IPS-18a (cell line): ENCODE results near the gene WWC1.

ENCODE experiments used
- H3K27ac ChIP-seq: one replicate; pipeline ENCODE4 v1.5.1; 2013; ENCODE audit warnings: low read length
- H3K27me3 ChIP-seq: one replicate; pipeline ENCODE4 v1.6.1; 2013; ENCODE audit warnings: mild to moderate bottlenecking, low read length; ENCODE audit not compliant: control insufficient read depth, insufficient read depth
- H3K36me3 ChIP-seq: one replicate; pipeline ENCODE4 v1.6.1; 2013; ENCODE audit warnings: low read depth, low read length; ENCODE audit not compliant: control insufficient read depth
- H3K4me1 ChIP-seq: one replicate; pipeline ENCODE4 v1.6.1; 2013; ENCODE audit warnings: low read depth, low read length; ENCODE audit not compliant: control insufficient read depth
- H3K4me3 ChIP-seq: one replicate; pipeline ENCODE4 v1.5.1; 2013; ENCODE audit warnings: low read length
- H3K9ac ChIP-seq: one replicate; pipeline ENCODE4 v1.6.1; 2013; ENCODE audit warnings: mild to moderate bottlenecking, low read length, moderate library complexity
- H3K9me3 ChIP-seq: one replicate; pipeline ENCODE4 v1.6.1; 2013; ENCODE audit warnings: low read depth, low read length; ENCODE audit not compliant: control insufficient read depth

The WWC1 gene

GRCh38 chr5:168287362-168287761 lies 4.1 kb upstream of the WWC1 start:
- Histone ChIP-seq H3K9ac (no peak overlapping the region), H3K36me3 (no peaks in the 10 kb centered on the region), H3K4me3 (no peak overlapping the region), H3K27me3 (peaks cover 5% of the 10 kb centered on the region), H3K27ac (no peak overlapping the region), H3K9me3 (no peaks in the 10 kb centered on the region), H3K4me1 (peaks cover 14% of the 10 kb centered on the region)

GRCh38 chr5:168288349-168289245 lies 2.8 kb upstream of the WWC1 start:
- H3K4me3 ChIP-seq: no peak overlapping the region

GRCh38 chr5:168290902-168291341 lies 523 bp upstream of the WWC1 start:
- Histone ChIP-seq H3K36me3 (no peaks in the 10 kb centered on the region), H3K27ac (no peak overlapping the region), H3K9ac (peak overlapping the region; percentile 29), H3K4me1 (peaks cover 21% of the 10 kb centered on the region), H3K4me3 (peak overlapping the region; percentile 77), H3K9me3 (no peaks in the 10 kb centered on the region), H3K27me3 (peaks cover 5% of the 10 kb centered on the region)

More at GRCh38 chr5:168288349-168289245, 2.8 kb upstream of the WWC1 start:
- peaks cover 14% of the 10 kb centered on the region for H3K4me1 ChIP-seq
- peaks cover 5% of the 10 kb centered on the region for H3K27me3 ChIP-seq
- H3K9ac ChIP-seq: no peak overlapping the region
- H3K36me3 ChIP-seq: no peaks in the 10 kb centered on the region
- no peaks in the 10 kb centered on the region for H3K9me3 ChIP-seq
- no peak overlapping the region for H3K27ac ChIP-seq

GRCh38 chr5:168291964-168292785 lies 730 bp downstream of the WWC1 start:
- no peak overlapping the region for H3K27ac ChIP-seq
- H3K9me3 ChIP-seq: no peaks in the 10 kb centered on the region
- H3K4me3 ChIP-seq: peak overlapping the region; percentile 62
- H3K4me1 ChIP-seq: peaks cover 23% of the 10 kb centered on the region
- H3K27me3 ChIP-seq: peaks cover 5% of the 10 kb centered on the region
- no peaks in the 10 kb centered on the region for H3K36me3 ChIP-seq
- peak overlapping the region; percentile 37 for H3K9ac ChIP-seq

GRCh38 chr5:168292786-168293696 lies 1.6 kb downstream of the WWC1 start:
- Histone ChIP-seq H3K27ac (no peak overlapping the region), H3K4me3 (peak overlapping the region; percentile 62), H3K27me3 (peaks cover under 1% of the 10 kb centered on the region), H3K9ac (no peak overlapping the region), H3K4me1 (peaks cover 23% of the 10 kb centered on the region), H3K9me3 (no peaks in the 10 kb centered on the region), H3K36me3 (no peaks in the 10 kb centered on the region)

- Histone ChIP-seq H3K9me3 (no peaks in the 10 kb centered on the region), H3K27ac (no peak overlapping the region), H3K4me1 (peaks cover 40% of the 10 kb centered on the region), H3K27me3 (no peaks in the 10 kb centered on the region), H3K36me3 (no peaks in the 10 kb centered on the region), H3K4me3 (peak overlapping the region; percentile 23), H3K9ac (peak overlapping the region; percentile 41)
Measured at GRCh38 chr5:168295574-168296201, 4.2 kb downstream of the WWC1 start.

- H3K4me1 ChIP-seq: peaks cover 43% of the 10 kb centered on the region
- H3K27me3 ChIP-seq: no peaks in the 10 kb centered on the region
- H3K4me3 ChIP-seq: no peak overlapping the region
- H3K27ac ChIP-seq: no peak overlapping the region
- no peaks in the 10 kb centered on the region for H3K36me3 ChIP-seq
- no peak overlapping the region for H3K9ac ChIP-seq
- H3K9me3 ChIP-seq: no peaks in the 10 kb centered on the region
Measured at GRCh38 chr5:168296682-168297081, 5.2 kb downstream of the WWC1 start.

- Histone ChIP-seq H3K36me3 (no peaks in the 10 kb centered on the region), H3K27ac (no peak overlapping the region), H3K9ac (no peak overlapping the region), H3K27me3 (no peaks in the 10 kb centered on the region), H3K4me3 (no peak overlapping the region), H3K4me1 (peaks cover 56% of the 10 kb centered on the region), H3K9me3 (no peaks in the 10 kb centered on the region)
Measured at GRCh38 chr5:168298949-168299348, 7.5 kb downstream of the WWC1 start.

GRCh38 chr5:168299372-168299771 lies 7.9 kb downstream of the WWC1 start:
- H3K4me1 ChIP-seq: peaks cover 56% of the 10 kb centered on the region

GRCh38 chr5:168300326-168301182 lies 9.1 kb downstream of the WWC1 start:
- Histone ChIP-seq H3K4me1 (peaks cover 50% of the 10 kb centered on the region), H3K4me3 (peak overlapping the region; percentile 1), H3K27me3 (no peaks in the 10 kb centered on the region), H3K9me3 (no peaks in the 10 kb centered on the region), H3K9ac (no peak overlapping the region), H3K27ac (no peak overlapping the region), H3K36me3 (no peaks in the 10 kb centered on the region)

More at GRCh38 chr5:168299372-168299771, 7.9 kb downstream of the WWC1 start:
- Histone ChIP-seq H3K9ac (no peak overlapping the region), H3K27ac (no peak overlapping the region), H3K27me3 (no peaks in the 10 kb centered on the region), H3K36me3 (no peaks in the 10 kb centered on the region), H3K9me3 (no peaks in the 10 kb centered on the region), H3K4me3 (peak overlapping the region; percentile 7)
